Fibroblast of mammary gland (primary cell): ENCODE measurements around the gene TRPM1.

Source experiments
- DNase-seq: peaks from one replicate; pipeline ENCODE4 v3.0.0-alpha.2; 2010; ENCODE audit warnings: low read depth
- H3K4me3 ChIP-seq: 2 replicates; pipeline ENCODE4 v1.5.1; 2011; ENCODE audit warnings: low read depth, mild to moderate bottlenecking, low read length, moderate library complexity; ENCODE audit not compliant: control insufficient read depth
- TF ChIP-seq, protein P1 (sequence below): conservative IDR thresholded peaks from 2 replicates; pipeline ENCODE4 v1.5.1; 2011; ENCODE audit warnings: low read depth, low read length, inconsistent platforms; ENCODE audit not compliant: control insufficient read depth, insufficient read depth

TRPM1 gene

DNA sequence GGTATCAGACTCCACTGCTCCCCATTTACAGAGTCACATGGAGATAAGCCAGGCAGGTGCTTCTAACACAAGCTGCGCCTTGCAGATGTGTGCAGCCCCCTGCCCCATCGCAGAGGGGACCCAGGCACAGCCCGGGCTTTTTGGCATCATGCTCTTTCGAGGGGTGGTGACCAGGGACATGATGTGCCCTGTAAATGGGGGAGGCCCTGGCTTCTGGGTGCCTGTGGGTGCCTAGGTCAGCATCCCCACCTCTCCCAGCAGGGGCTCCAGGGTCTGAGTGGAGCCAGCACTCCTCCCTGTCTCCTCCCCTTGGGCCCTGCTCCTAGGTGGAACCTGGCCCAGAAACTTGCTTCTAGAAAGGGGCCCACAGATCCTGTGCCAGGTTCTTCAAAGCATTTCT, 15.2 kb downstream of the TRPM1 start:
- DNase-seq: no peak
- no peak overlapping the region for H3K4me3 ChIP-seq
- TF ChIP-seq, protein P1, sequence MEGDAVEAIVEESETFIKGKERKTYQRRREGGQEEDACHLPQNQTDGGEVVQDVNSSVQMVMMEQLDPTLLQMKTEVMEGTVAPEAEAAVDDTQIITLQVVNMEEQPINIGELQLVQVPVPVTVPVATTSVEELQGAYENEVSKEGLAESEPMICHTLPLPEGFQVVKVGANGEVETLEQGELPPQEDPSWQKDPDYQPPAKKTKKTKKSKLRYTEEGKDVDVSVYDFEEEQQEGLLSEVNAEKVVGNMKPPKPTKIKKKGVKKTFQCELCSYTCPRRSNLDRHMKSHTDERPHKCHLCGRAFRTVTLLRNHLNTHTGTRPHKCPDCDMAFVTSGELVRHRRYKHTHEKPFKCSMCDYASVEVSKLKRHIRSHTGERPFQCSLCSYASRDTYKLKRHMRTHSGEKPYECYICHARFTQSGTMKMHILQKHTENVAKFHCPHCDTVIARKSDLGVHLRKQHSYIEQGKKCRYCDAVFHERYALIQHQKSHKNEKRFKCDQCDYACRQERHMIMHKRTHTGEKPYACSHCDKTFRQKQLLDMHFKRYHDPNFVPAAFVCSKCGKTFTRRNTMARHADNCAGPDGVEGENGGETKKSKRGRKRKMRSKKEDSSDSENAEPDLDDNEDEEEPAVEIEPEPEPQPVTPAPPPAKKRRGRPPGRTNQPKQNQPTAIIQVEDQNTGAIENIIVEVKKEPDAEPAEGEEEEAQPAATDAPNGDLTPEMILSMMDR: no peak

DNA sequence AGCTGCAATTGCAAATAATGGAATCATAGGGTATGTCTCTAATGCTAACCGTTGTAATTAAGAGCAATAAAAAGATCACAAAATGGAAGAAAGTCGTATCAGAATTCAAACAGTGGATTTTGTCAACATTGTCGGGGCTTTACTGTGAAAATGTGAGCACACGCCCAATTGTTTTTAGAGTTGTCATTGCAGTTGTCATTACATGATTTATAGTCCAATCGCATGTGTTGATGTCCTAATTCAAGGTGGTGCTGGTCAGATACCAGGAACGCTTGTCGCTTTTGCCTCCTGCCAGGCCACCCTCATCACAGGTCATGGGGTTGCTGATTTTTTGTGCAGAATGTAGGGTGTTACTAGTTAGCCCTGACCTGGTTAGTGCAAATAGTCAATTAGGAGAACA, 16.2 kb downstream of the TRPM1 start:
- TF ChIP-seq, protein P1: no peak
- no peak overlapping the region for H3K4me3 ChIP-seq
- no peak for DNase-seq

DNA sequence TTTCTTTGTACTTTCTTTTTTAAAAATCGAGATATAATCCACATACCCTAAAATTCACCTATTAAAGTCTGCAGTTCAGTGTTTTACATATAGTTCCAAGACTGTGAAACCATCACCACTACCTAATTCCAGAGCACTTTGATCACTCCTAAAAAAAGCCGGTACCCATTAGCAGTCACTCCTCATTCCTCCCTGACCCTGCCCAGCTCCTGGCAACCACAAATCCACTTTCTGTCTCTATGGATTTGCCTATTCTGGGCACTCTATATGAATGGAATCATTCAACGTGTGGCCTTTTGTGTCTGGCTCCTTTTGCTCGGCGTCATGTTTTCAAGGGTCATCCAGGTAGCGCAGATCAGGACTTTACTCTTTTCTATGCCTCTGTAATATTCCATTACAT, 17.3 kb downstream of the TRPM1 start:
- H3K4me3 ChIP-seq: no peak overlapping the region
- no peak for DNase-seq
- TF ChIP-seq, protein P1: no peak

DNA sequence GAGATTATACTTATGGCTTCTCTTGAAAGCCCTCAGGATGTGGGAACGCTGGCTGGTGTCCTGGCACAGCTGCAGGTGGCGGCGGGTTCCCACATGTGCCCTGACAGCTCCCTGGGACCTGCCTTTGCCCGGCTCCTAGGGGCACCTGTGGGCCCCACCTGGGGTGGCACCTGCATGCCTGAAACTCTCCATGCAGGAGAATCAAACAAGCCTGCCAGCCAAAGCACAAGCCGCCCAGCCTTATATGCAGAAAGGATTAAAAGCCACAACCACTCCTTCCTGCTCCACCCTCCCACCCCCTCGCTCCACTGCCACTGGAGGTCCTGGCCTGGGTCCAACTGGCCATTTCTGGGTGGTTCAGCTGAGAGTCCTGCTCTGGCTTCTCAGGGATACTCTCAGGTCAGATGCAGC, 18.1 kb downstream of the TRPM1 start:
- TF ChIP-seq, protein P1: no peak
- H3K4me3 ChIP-seq: no peak overlapping the region
- no peak for DNase-seq

DNA sequence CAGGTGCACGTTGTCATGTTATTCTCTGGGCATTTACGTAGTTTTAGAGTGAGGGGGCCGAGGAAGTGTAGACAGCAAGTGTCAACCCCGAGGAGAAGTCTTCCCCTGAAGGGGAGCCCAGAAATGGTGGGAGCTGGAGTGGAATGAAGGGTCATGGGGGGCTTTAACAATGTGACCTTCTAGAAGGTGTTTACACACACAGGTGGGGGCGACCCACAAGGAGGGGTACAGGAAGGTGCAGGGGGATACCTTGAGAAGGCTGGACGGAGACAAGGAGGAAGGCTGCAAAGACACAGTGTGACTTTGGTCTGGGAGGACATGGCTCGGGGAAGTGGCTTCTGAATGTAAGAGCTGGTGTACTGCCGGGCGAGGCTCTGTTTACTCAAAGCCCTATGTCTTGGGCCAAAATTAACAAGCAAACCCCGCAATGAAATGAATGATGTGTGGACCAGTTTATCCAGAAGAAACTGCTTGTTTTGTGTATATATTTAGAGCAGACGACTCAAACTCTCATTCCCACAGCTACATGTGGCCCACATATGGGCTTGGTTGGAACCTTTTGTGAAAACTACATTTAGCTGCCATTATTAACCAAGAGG, 18.7 kb downstream of the TRPM1 start:
- TF ChIP-seq, protein P1: no peak
- no peak for DNase-seq
- H3K4me3 ChIP-seq: no peak overlapping the region

DNA sequence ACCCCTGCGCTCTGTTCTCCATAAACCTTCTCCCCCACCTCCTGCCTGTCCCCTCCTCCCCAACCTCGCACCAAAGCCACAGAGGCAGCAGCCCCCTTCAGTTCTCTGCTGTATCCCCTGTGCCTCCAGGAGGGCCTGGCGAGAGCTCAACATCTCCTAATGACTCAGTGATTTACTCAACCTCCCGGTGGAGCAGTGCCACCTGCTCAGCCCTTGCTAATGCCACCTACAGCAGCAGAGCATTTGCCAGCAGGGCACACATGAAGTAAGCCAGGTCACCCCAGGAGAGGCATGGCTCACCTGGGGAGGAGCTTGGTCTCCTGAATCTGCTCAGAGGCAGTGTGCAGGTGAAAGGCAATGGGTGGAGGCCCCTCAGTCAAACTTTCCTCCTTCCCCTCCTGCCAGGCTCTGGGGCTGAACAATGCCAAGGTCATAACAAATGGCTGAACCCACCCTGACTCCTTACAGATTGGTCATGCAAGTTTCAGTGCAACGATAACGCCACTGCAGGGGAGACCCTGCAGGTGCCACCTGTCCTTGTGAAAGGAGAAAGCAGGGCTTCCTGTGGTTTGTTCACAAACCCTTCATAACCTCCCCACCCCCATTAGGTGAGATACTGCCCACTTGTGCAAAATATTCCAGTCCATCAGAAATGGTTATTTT, 19.8 kb downstream of the TRPM1 start:
- no peak overlapping the region for H3K4me3 ChIP-seq
- TF ChIP-seq, protein P1: no peak
- no peak for DNase-seq
